Islet precursor cell (in vitro differentiated cells): ENCODE data around the gene PTCD1.

Experiments
- DNase-seq: peaks from one replicate; pipeline ENCODE4 v3.0.0-alpha.2; 2018

Gene PTCD1

GRCh38 chr7:99438573-99439480, at the start of gene PTCD1, which contains the start of gene CPSF4:
Gene PTCD1 (minus strand): TSS chr7:99438798. CDS start chr7:99435242, 3,556 bp downstream.
Gene CPSF4 (plus strand): TSS chr7:99438943. CDS start chr7:99439083, 140 bp downstream.
- DNase-seq = peak; percentile 99

- DNase-seq = no peak
Measured at GRCh38 chr7:99485094-99485493, 46.5 kb upstream of the PTCD1 start.

- DNase-seq = no peak
Measured at GRCh38 chr7:99478464-99479440, 40.2 kb upstream of the PTCD1 start.

GRCh38 chr7:99476107-99476506, 37.5 kb upstream of the PTCD1 start:
- DNase-seq = no peak

- no peak for DNase-seq
Measured at GRCh38 chr7:99473315-99473596, 34.7 kb upstream of the PTCD1 start.

- DNase-seq = peak; percentile 99
Measured at GRCh38 chr7:99472561-99473314, 34.1 kb upstream of the PTCD1 start, which contains the start of gene ZNF789. Gene ZNF789 (plus strand): TSS chr7:99472890. CDS start chr7:99476457, 3,567 bp downstream.

GRCh38 chr7:99469381-99470065, 30.9 kb upstream of the PTCD1 start:
- DNase-seq = no peak

GRCh38 chr7:99468336-99468918, 29.8 kb upstream of the PTCD1 start:
- DNase-seq = no peak

- no peak for DNase-seq
Measured at GRCh38 chr7:99465421-99465768, 26.8 kb upstream of the PTCD1 start.

GRCh38 chr7:99461221-99461620, 22.6 kb upstream of the PTCD1 start:
- no peak for DNase-seq

- no peak for DNase-seq
Measured at GRCh38 chr7:99460651-99461050, 22.1 kb upstream of the PTCD1 start.

- peak; percentile 74 for DNase-seq
Measured at GRCh38 chr7:99459087-99459486, 20.5 kb upstream of the PTCD1 start.

- DNase-seq = no peak
Measured at GRCh38 chr7:99457650-99458493, 19.3 kb upstream of the PTCD1 start.

- no peak for DNase-seq
Measured at GRCh38 chr7:99457050-99457649, 18.6 kb upstream of the PTCD1 start.

GRCh38 chr7:99456288-99456687, 17.7 kb upstream of the PTCD1 start:
- no peak for DNase-seq

- DNase-seq = no peak
Measured at GRCh38 chr7:99455874-99456273, 17.3 kb upstream of the PTCD1 start.

GRCh38 chr7:99453105-99453504, 14.5 kb upstream of the PTCD1 start:
- peak; percentile 51 for DNase-seq

- no peak for DNase-seq
Measured at GRCh38 chr7:99452541-99452940, 13.9 kb upstream of the PTCD1 start.

- DNase-seq = no peak
Measured at GRCh38 chr7:99451936-99452335, 13.3 kb upstream of the PTCD1 start.

- DNase-seq = no peak
Measured at GRCh38 chr7:99449326-99449725, 10.7 kb upstream of the PTCD1 start.
